Sigmoid colon (tissue), 7 donors: ENCODE results near the gene MAN2A2. TPM values are rescaled to one million over a fixed set of nuclear protein-coding genes. Genes with fewer than 3 reads are reported as not detected.

Experiments
- DNase-seq: peaks from one replicate; pipeline ENCODE4 v3.0.0-alpha.2; 2019
- H3K27ac ChIP-seq, 4 donors: fragments of 200-600 bp; sonication (generic); one replicate each; pipeline ENCODE4 v1.5.1; 2016 to 2019; ENCODE audit warnings: mild to moderate bottlenecking in 1 of 4
- H3K27me3 ChIP-seq, 3 donors: fragments of 200-600 bp; sonication (generic); one replicate each; pipeline ENCODE4 v1.5.1; 2019; ENCODE audit warnings: mild to moderate bottlenecking in 1 of 3
- H3K36me3 ChIP-seq, 4 donors: fragments of 200-600 bp; sonication (generic); one replicate each; pipeline ENCODE4 v1.5.1; 2016 to 2019
- H3K4me1 ChIP-seq, 4 donors: fragments of 200-600 bp; sonication (generic); one replicate each; pipeline ENCODE4 v1.5.1; 2017 to 2019
- H3K4me3 ChIP-seq, 4 donors: fragments of 200-600 bp; sonication (generic); one replicate each; pipeline ENCODE4 v1.5.1; 2017 to 2019; ENCODE audit warnings: mild to moderate bottlenecking in 2 of 4, moderate library complexity in 1 of 4
- H3K9me3 ChIP-seq, 4 donors: fragments of 200-600 bp in 3 of 4; sonication (generic) in 3 of 4; one replicate each; pipeline versions ENCODE4 v1.5.1 to v1.6.1; 2013 to 2019
- CTCF ChIP-seq, 4 experiments: fragments of 450-650 bp in 3 of 4; fragments of 200-600 bp in 1 of 4; IDR thresholded peaks; one replicate each; pipeline ENCODE4 v1.5.1; 2016 to 2019; ENCODE audit warnings: antibody characterized with exemption in 4 of 4, mild to moderate bottlenecking in 3 of 4, moderate library complexity in 2 of 4
- EP300 ChIP-seq, 4 donors: sonication (generic); formaldehyde crosslinking; IDR thresholded peaks; one replicate each; pipeline ENCODE4 v1.6.1; 2017; ENCODE audit warnings: antibody characterized with exemption in 4 of 4
- POLR2A ChIP-seq, 2 donors: fragments of 450-650 bp; IDR thresholded peaks; one replicate each; pipeline ENCODE4 v1.6.1; 2016; ENCODE audit warnings: antibody characterized with exemption in 2 of 2, mild to moderate bottlenecking in 2 of 2, moderate library complexity in 2 of 2
- POLR2AphosphoS5 ChIP-seq, 4 donors: sonication (generic); formaldehyde crosslinking; IDR thresholded peaks; one replicate each; pipeline ENCODE4 v1.6.1; 2017; ENCODE audit warnings: antibody characterized with exemption in 4 of 4
- WGBS, 2 donors: extraction: QIAGEN DNeasy Blood & Tissue Kit; methylation state at CpG; one replicate each; pipeline ENCODE4 v1.1.7; 2013; 5-methylcytosine and 5-hydroxymethylcytosine counted together
- intact Hi-C: fragments of 100-400 bp; cut with DNase I; formaldehyde crosslinking; loops from one replicate; pipeline ENCODE4 v1.15.1; 2023
- polyA plus RNA-seq, 3 donors: library from polyadenylated mRNA; stranded (reverse); fragments of 200-250 nt; gene quantifications; one replicate each; pipeline ENCODE4 v1.2.3, GENCODE V29; 2013
- small RNA-seq, 3 donors: library from RNA; depleted of rRNA; stranded (forward); fragments of <200 nt; gene quantifications; one replicate each; pipeline ENCODE3, GENCODE V24; 2016
- total RNA-seq, 4 donors: library from RNA; depleted of rRNA; stranded (reverse); fragments of >200 nt; gene quantifications; one replicate each; pipeline ENCODE4 v1.1.0, GENCODE V29; 2016
- donor health status: healthy with polysubstance abuse.
- donor health status: Bipolar disorder and iron deficiency.
- donor health status: healthy.

Gene MAN2A2
- total and polyA plus RNA-seq, 7 donors: 3.7 to 57.6 (median 31.0) TPM

DNA sequence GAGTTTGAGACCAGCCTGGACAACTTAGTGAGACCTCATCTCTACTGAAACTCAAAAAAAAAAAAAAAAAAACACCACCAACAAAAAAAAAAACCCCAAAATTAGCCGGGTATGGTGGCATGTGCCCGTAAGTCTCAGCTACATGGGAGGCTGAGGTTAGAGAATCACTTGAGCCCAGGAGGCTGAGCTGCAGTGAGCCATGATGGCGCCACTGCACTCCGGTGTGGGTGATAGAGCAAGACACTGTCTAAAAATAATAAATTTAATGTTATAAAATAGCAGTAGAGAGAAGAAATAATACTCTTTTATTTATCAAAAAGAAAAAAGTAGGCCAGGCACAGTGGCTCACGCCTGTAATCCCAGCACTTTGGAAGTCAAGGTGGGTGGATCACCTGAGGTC, 69.0 kb downstream of the MAN2A2 start:
- H3K9me3 ChIP-seq: no peaks in the 10 kb centered on the region
- no peaks in the 10 kb centered on the region for H3K27me3 ChIP-seq
- DNase-seq: no peak
- no peak overlapping the region for H3K27ac ChIP-seq
- H3K4me3 ChIP-seq: no peak overlapping the region
- no peaks in the 10 kb centered on the region for H3K4me1 ChIP-seq
- intact Hi-C loops: no loop called here
- WGBS, 2 donors: 96 to 97% methylated on average over 5 of the region's 5 CpGs
- TF ChIP-seq CTCF (IDR thresholded peaks at IDR 0.05) (no peak), EP300 (IDR thresholded peaks at IDR 0.05) (no peak), POLR2A (IDR thresholded peaks at IDR 0.05) (no peak), POLR2AphosphoS5 (IDR thresholded peaks at IDR 0.05) (no peak)
- H3K36me3 ChIP-seq: peaks cover 0 to 12% (median 0%) of the 10 kb centered on the region in 4 donors

Small RNAs within 50 kb of the gene (small RNA-seq; reads per million reads assigned to genes)
- gene RN7SL363P: 0 reads per million in 3 donors

Other genes starting within 250 kb of the MAN2A2 start
- gene BLM, start 186.0 kb upstream of the MAN2A2 start, total RNA-seq: under 1 TPM in 3 of 4 donors, not detected in 1; 0.54 to 0.99 (median 0.71) TPM
- 1 to 10 TPM in 2 of 3 donors, under 1 TPM in 1; 0.60 to 6.2 (median 3.0) TPM for gene BLM, start 186.0 kb upstream of the MAN2A2 start, polyA plus RNA-seq
- 10 to 100 TPM; 21.0 to 35.0 (median 24.3) TPM for gene FURIN, start 34.7 kb upstream of the MAN2A2 start, total RNA-seq
- gene FURIN, start 34.7 kb upstream of the MAN2A2 start, polyA plus RNA-seq: 10 to 100 TPM; 23.4 to 69.2 (median 30.1) TPM
- 10 to 100 TPM; 28.0 to 35.5 (median 30.4) TPM for gene FES, start 18.8 kb upstream of the MAN2A2 start, total RNA-seq
- 10 to 100 TPM in 1 of 3 donors, 1 to 10 TPM in 2; 4.9 to 17.6 (median 7.2) TPM for gene FES, start 18.8 kb upstream of the MAN2A2 start, polyA plus RNA-seq
- gene HDDC3, start 29.2 kb downstream of the MAN2A2 start, total RNA-seq: 10 to 100 TPM in 1 of 4 donors, 1 to 10 TPM in 3; 5.2 to 10.7 (median 7.0) TPM
- gene HDDC3, start 29.2 kb downstream of the MAN2A2 start, polyA plus RNA-seq: 10 to 100 TPM; 19.1 to 27.0 (median 24.0) TPM
- gene UNC45A, start 32.0 kb downstream of the MAN2A2 start, total RNA-seq: 10 to 100 TPM; 36.0 to 63.5 (median 60.2) TPM
- gene UNC45A, start 32.0 kb downstream of the MAN2A2 start, polyA plus RNA-seq: 10 to 100 TPM; 28.8 to 50.4 (median 31.4) TPM
- gene RCCD1, start 51.6 kb downstream of the MAN2A2 start, total RNA-seq: 1 to 10 TPM; 5.2 to 8.0 (median 6.7) TPM
- gene RCCD1, start 51.6 kb downstream of the MAN2A2 start, polyA plus RNA-seq: 10 to 100 TPM in 1 of 3 donors, 1 to 10 TPM in 2; 4.2 to 11.8 (median 6.7) TPM
- gene PRC1, start 91.2 kb downstream of the MAN2A2 start, total RNA-seq: 10 to 100 TPM in 1 of 4 donors, 1 to 10 TPM in 3; 1.8 to 13.8 (median 6.4) TPM
- 10 to 100 TPM in 2 of 3 donors, 1 to 10 TPM in 1; 4.8 to 44.2 (median 12.3) TPM for gene PRC1, start 91.2 kb downstream of the MAN2A2 start, polyA plus RNA-seq
- 1 to 10 TPM; 6.6 to 9.3 (median 7.6) TPM for gene VPS33B, start 119.3 kb downstream of the MAN2A2 start, total RNA-seq
- 10 to 100 TPM in 2 of 3 donors, 1 to 10 TPM in 1; 7.4 to 13.4 (median 13.2) TPM for gene VPS33B, start 119.3 kb downstream of the MAN2A2 start, polyA plus RNA-seq
- 1 to 10 TPM; 2.5 to 5.0 (median 3.6) TPM for gene SV2B, start 197.0 kb downstream of the MAN2A2 start, total RNA-seq
- 1 to 10 TPM in 1 of 3 donors, not detected in 2; 2.0 TPM for gene SV2B, start 197.0 kb downstream of the MAN2A2 start, polyA plus RNA-seq